Gastrocnemius medialis (tissue), 4 donors: ENCODE measurements around the gene ZNF814. TPM values are rescaled to one million over a fixed set of nuclear protein-coding genes. Genes with fewer than 3 reads are reported as not detected.

Experiments used
- ATAC-seq, 2 donors: fragments of 150-250 bp; one replicate each; pipeline ENCODE4 v1.9.1; 2016
- DNase-seq, 2 donors: peaks; one replicate each; pipeline ENCODE4 v3.0.0-alpha.2; 2019
- H3K27ac ChIP-seq, 4 donors: fragments of 200-600 bp; sonication (generic); 1 replicate in 1 of 4; 2 replicates in 3 of 4; pipeline ENCODE4 v1.5.1; 2016 to 2018; ENCODE audit warnings: mild to moderate bottlenecking in 2 of 4, moderate library complexity in 1 of 4
- H3K27me3 ChIP-seq, 3 donors: fragments of 200-600 bp; sonication (generic) in 2 of 3; 1 replicate in 1 of 3; 2 replicates in 2 of 3; pipeline versions ENCODE4 v1.5.1 to v1.6.0; 2016 to 2019; ENCODE audit warnings: mild to moderate bottlenecking in 1 of 3, moderate library complexity in 1 of 3
- H3K36me3 ChIP-seq, 2 donors: fragments of 200-600 bp; sonication (generic) in 1 of 2; one replicate each; pipeline ENCODE4 v1.5.1; 2017 to 2018
- H3K4me1 ChIP-seq, 2 donors: fragments of 200-600 bp; sonication (generic) in 1 of 2; one replicate each; pipeline ENCODE4 v1.5.1; 2016 to 2017; ENCODE audit warnings: mild to moderate bottlenecking in 2 of 2
- H3K4me3 ChIP-seq, 4 donors: fragments of 200-600 bp; sonication (generic) in 3 of 4; 1 replicate in 1 of 4; 2 replicates in 3 of 4; pipeline ENCODE4 v1.5.1; 2016 to 2019; ENCODE audit warnings: mild to moderate bottlenecking in 2 of 4
- H3K9me3 ChIP-seq, 3 donors: fragments of 200-600 bp; sonication (generic) in 2 of 3; 1 replicate in 1 of 3; 2 replicates in 2 of 3; pipeline ENCODE4 v1.5.1; 2016 to 2019
- CTCF ChIP-seq, 5 experiments: fragments of 450-650 bp in 3 of 5; fragments of 200-600 bp in 2 of 5; sonication (generic) in 2 of 5; IDR thresholded peaks in 4 of 5; conservative IDR thresholded peaks in 1 of 5; 1 replicate in 4 of 5; 2 replicates in 1 of 5; pipeline ENCODE4 v1.5.1; 2016 to 2019; ENCODE audit warnings: antibody characterized with exemption in 5 of 5, mild to moderate bottlenecking in 3 of 5, moderate library complexity in 3 of 5
- POLR2A ChIP-seq, 2 donors: fragments of 450-650 bp; IDR thresholded peaks; one replicate each; pipeline ENCODE4 v1.6.1; 2017; ENCODE audit warnings: antibody characterized with exemption in 2 of 2, mild to moderate bottlenecking in 2 of 2, moderate library complexity in 2 of 2
- in situ Hi-C, 4 donors: fragments of 200-750 bp; cut with MboI; loops; one replicate each; pipeline versions ENCODE4 v1.15.0 to v1.8.0; 2017; ENCODE audit warnings: low sequenced_read_pairs in 4 of 4
- intact Hi-C: fragments of 100-400 bp; cut with DNase I; formaldehyde crosslinking; loops from one replicate; pipeline ENCODE4 v1.15.1; 2023; ENCODE audit warnings: low total_unique reads
- total RNA-seq, 4 donors: library from RNA; depleted of rRNA; stranded (reverse); fragments of >200 nt; gene quantifications; one replicate each; pipeline versions ENCODE4 v1.1.0 to v1.2.3, GENCODE V29; 2016

Gene ZNF814
- total RNA-seq, result 10 to 100 TPM in 1 of 4 donors, 1 to 10 TPM in 3; 3.3 to 18.0 (median 4.5) TPM

- peak within 1 kb of the TSS; percentile 85 to 91 (median 87) for H3K4me3 ChIP-seq
- in situ Hi-C loops (no loop called here), intact Hi-C loops (no loop called here)
- no peaks in the 10 kb centered on the region for H3K9me3 ChIP-seq
- DNase-seq (peak; percentile 67 to 90), ATAC-seq (peak; percentile 99)
- H3K27ac ChIP-seq, result peak within 1 kb of the TSS; percentile 83 to 94 (median 88)
- H3K36me3 ChIP-seq, result peaks cover 0 to 14% of the 10 kb centered on the region in 2 donors
- TF ChIP-seq POLR2A (IDR thresholded peaks at IDR 0.05), result peak in 1 of 2 donors; percentile 17
- TF ChIP-seq CTCF (IDR thresholded peaks at IDR 0.05 in 4 of 5, conservative IDR thresholded peaks at IDR 0.05 in 1 of 5), result peak in 4 of 5 experiments; percentile 33 to 62 (median 46)
- H3K27me3 ChIP-seq, result no peaks in the 10 kb centered on the region
- H3K4me1 ChIP-seq, result peaks cover 13 to 18% of the 10 kb centered on the region in 2 donors
Observed at GRCh38 chr19:57888560-57889231, at the start of gene ZNF814. Gene ZNF814 (minus strand): TSS chr19:57889037. CDS start chr19:57888802, 235 bp downstream.

- in situ Hi-C loops, result no loop called here
- Histone ChIP-seq H3K9me3 (peaks cover 6 to 36% (median 16%) of the 10 kb centered on the region in 3 donors), H3K27me3 (no peaks in the 10 kb centered on the region), H3K4me1 (no peaks in the 10 kb centered on the region), H3K4me3 (peak overlapping the region in 3 of 4 donors; percentile 70 to 86 (median 80)), H3K27ac (no peak overlapping the region), H3K36me3 (peaks cover 7 to 67% of the 10 kb centered on the region in 2 donors)
- DNase-seq, result no peak
- intact Hi-C loops, result no loop called here
- ATAC-seq, result no peak
- no peak for TF ChIP-seq POLR2A (IDR thresholded peaks at IDR 0.05)
- TF ChIP-seq CTCF (IDR thresholded peaks at IDR 0.05 in 4 of 5, conservative IDR thresholded peaks at IDR 0.05 in 1 of 5), result no peak
Observed at GRCh38 chr19:57935731-57936130, 46.9 kb upstream of the ZNF814 start.

- no peaks in the 10 kb centered on the region for H3K27me3 ChIP-seq
- H3K27ac ChIP-seq, result peak within 1 kb of the TSS; percentile 51 to 80 (median 74)
- H3K4me1 ChIP-seq, result no peaks in the 10 kb centered on the region
- intact Hi-C loops (no loop called here), in situ Hi-C loops (no loop called here)
- peaks cover 6 to 32% (median 16%) of the 10 kb centered on the region in 3 donors for H3K9me3 ChIP-seq
- ATAC-seq (peak; percentile 99), DNase-seq (peak; percentile 25 to 48)
- no peak for TF ChIP-seq CTCF (IDR thresholded peaks at IDR 0.05 in 4 of 5, conservative IDR thresholded peaks at IDR 0.05 in 1 of 5)
- no peak for TF ChIP-seq POLR2A (IDR thresholded peaks at IDR 0.05)
- peaks cover 7 to 62% of the 10 kb centered on the region in 2 donors for H3K36me3 ChIP-seq
- peak within 1 kb of the TSS; percentile 70 to 86 (median 76) for H3K4me3 ChIP-seq
Observed at GRCh38 chr19:57934820-57935665, 46.2 kb upstream of the ZNF814 start, which contains the start of gene ZNF418. Gene ZNF418 (minus strand): TSS chr19:57935402. CDS start chr19:57933822, 1,580 bp downstream.

- peaks cover 0 to 26% (median 15%) of the 10 kb centered on the region in 3 donors for H3K9me3 ChIP-seq
- in situ Hi-C loops, result no loop called here
Observed at GRCh38 chr19:57927587-57927986, 38.8 kb upstream of the ZNF814 start.

More at GRCh38 chr19:57927587-57927986, 38.8 kb upstream of the ZNF814 start:
- Histone ChIP-seq H3K36me3 (peaks cover 0 to 76% of the 10 kb centered on the region in 2 donors), H3K27me3 (no peaks in the 10 kb centered on the region), H3K27ac (no peak overlapping the region), H3K4me1 (no peaks in the 10 kb centered on the region), H3K4me3 (no peak overlapping the region)
- intact Hi-C loops, result no loop called here
- ATAC-seq, result no peak
- no peak for DNase-seq
- no peak for TF ChIP-seq POLR2A (IDR thresholded peaks at IDR 0.05)
- TF ChIP-seq CTCF (IDR thresholded peaks at IDR 0.05 in 4 of 5, conservative IDR thresholded peaks at IDR 0.05 in 1 of 5), result no peak
